HCT116 (cell line): ENCODE measurements around the gene LRRK2. TPM values are rescaled to one million over a fixed set of nuclear protein-coding genes. Genes with fewer than 3 reads are reported as not detected.

Experiments used
- ATAC-seq: fragments of 200-7000 bp; cut with Tn5 transposase; 2 replicates; pipeline ENCODE4 v1.9.1; 2020; ENCODE audit warnings: mild to moderate bottlenecking, moderate library complexity
- BruUV-seq: library from RNA; stranded (reverse); fragments of 400-500 nt; replicated peaks from 2 replicates; lab custom pipeline; 2021; lab: Mats Ljungman, UMichigan
- CTCF ChIA-PET: fragments of 300-600 bp; sonication (Branson Sonifier 250); formaldehyde crosslinking; loops from one replicate; lab custom pipeline; 2021; ENCODE audit warnings: antibody characterized with exemption; lab: Charles Lee
- POLR2A ChIA-PET: fragments of 300-600, 350-600 bp; sonication (Branson Sonifier 250); formaldehyde crosslinking; loops from one replicate; lab custom pipeline; 2021; ENCODE audit warnings: antibody characterized with exemption; lab: Charles Lee
- RAD21 ChIA-PET, 2 experiments: fragments of 300-600 bp; sonication (Branson Sonifier 250); formaldehyde crosslinking; loops; one replicate each; lab custom pipeline; 2023; ENCODE audit warnings: low total read pairs in 2 of 2; ENCODE audit not compliant: uncharacterized antibody in 2 of 2, unreplicated experiment in 2 of 2, low non-redundant PET in 1 of 2; lab: Charles Lee
- DNase-seq: peaks from one replicate; pipeline ENCODE4 v3.0.0-alpha.2; 2010; ENCODE audit warnings: low read depth, low spot score
- H2AFZ ChIP-seq: fragments of 200-600 bp; shearing (Covaris generic), sonication (generic); 2 replicates; pipeline ENCODE4 v1.6.1; 2017; ENCODE audit warnings: low read depth, mixed run types, mixed read lengths, antibody characterized with exemption, low read length; ENCODE audit not compliant: poor library complexity, severe bottlenecking
- H3K27ac ChIP-seq: 2 replicates; pipeline ENCODE4 v1.5.1; 2012; ENCODE audit warnings: low read depth, low read length
- H3K27me3 ChIP-seq: fragments of 200-600 bp; sonication (generic); 2 replicates; pipeline ENCODE4 v1.6.1; 2016; ENCODE audit warnings: mixed run types, low read length, mixed read lengths; ENCODE audit not compliant: insufficient read depth
- H3K36me3 ChIP-seq, 2 experiments: fragments of 200-500 bp in 1 of 2; fragments of 200-600 bp in 1 of 2; sonication (Bioruptor generic) in 1 of 2; sonication (generic) in 1 of 2; 2 replicates each; pipeline versions ENCODE4 v1.5.1 to v1.6.1; 2014 to 2016; ENCODE audit warnings: low read length in 2 of 2, inconsistent platforms in 1 of 2, mixed read lengths in 1 of 2, mixed run types in 1 of 2; ENCODE audit not compliant: insufficient read depth in 2 of 2, control insufficient read depth in 1 of 2
- H3K4me1 ChIP-seq, 2 experiments: fragments of 200-600 bp in 1 of 2; sonication (generic) in 1 of 2; 2 replicates each; pipeline versions ENCODE4 v1.5.1 to v1.6.1; 2012 to 2017; ENCODE audit warnings: low read length in 2 of 2, inconsistent platforms in 1 of 2, mild to moderate bottlenecking in 1 of 2, mixed read lengths in 1 of 2, mixed run types in 1 of 2, moderate library complexity in 1 of 2; ENCODE audit not compliant: insufficient read depth in 2 of 2, control insufficient read depth in 1 of 2
- H3K4me2 ChIP-seq: fragments of 200-600 bp; sonication (generic); 2 replicates; pipeline ENCODE4 v1.6.1; 2017; ENCODE audit warnings: mixed run types, low read length, mixed read lengths
- H3K4me3 ChIP-seq, 2 experiments: fragments of 200-600 bp in 1 of 2; sonication (generic) in 1 of 2; replicated peaks in 1 of 2; 2 replicates each; pipeline ENCODE4 v1.5.1; 2011 to 2016; ENCODE audit warnings: low read length in 2 of 2, control low read depth in 1 of 2, low read depth in 1 of 2, mild to moderate bottlenecking in 1 of 2, mixed read lengths in 1 of 2, mixed run types in 1 of 2
- H3K79me2 ChIP-seq: fragments of 200-600 bp; sonication (generic); 2 replicates; pipeline ENCODE4 v1.6.1; 2017; ENCODE audit warnings: mild to moderate bottlenecking, mixed run types, low read length, moderate library complexity, mixed read lengths; ENCODE audit not compliant: insufficient read depth
- H3K9ac ChIP-seq: fragments of 200-600 bp; sonication (generic); 2 replicates; pipeline ENCODE4 v1.6.1; 2016; ENCODE audit warnings: low read length, mixed read lengths
- H3K9me2 ChIP-seq: fragments of 200-600 bp; sonication (generic), shearing (Covaris generic); 2 replicates; pipeline ENCODE4 v1.6.1; 2017; ENCODE audit warnings: mixed run types, mild to moderate bottlenecking, moderate library complexity; ENCODE audit not compliant: insufficient read depth
- H3K9me3 ChIP-seq, 2 experiments: fragments of 200-500 bp in 1 of 2; fragments of 200-600 bp in 1 of 2; sonication (Bioruptor generic) in 1 of 2; sonication (generic) in 1 of 2; 2 replicates each; pipeline ENCODE4 v1.6.1; 2014 to 2017; ENCODE audit warnings: low read length in 2 of 2, mixed read lengths in 2 of 2, inconsistent platforms in 1 of 2, low read depth in 1 of 2, mild to moderate bottlenecking in 1 of 2, mixed run types in 1 of 2, moderate library complexity in 1 of 2; ENCODE audit not compliant: control insufficient read depth in 1 of 2, insufficient read depth in 1 of 2
- H4K20me1 ChIP-seq: fragments of 200-600 bp; sonication (generic), shearing (Covaris generic); 2 replicates; pipeline ENCODE4 v1.6.1; 2017; ENCODE audit warnings: mixed run types, mild to moderate bottlenecking, moderate library complexity; ENCODE audit not compliant: insufficient read depth
- CBX3 ChIP-seq: IDR thresholded peaks from 2 replicates; pipeline ENCODE4 v1.6.1; 2012; ENCODE audit warnings: low read depth
- CEBPB ChIP-seq: IDR thresholded peaks from 2 replicates; pipeline ENCODE4 v1.6.1; 2012; ENCODE audit warnings: low read depth
- EGR1 ChIP-seq: IDR thresholded peaks from 2 replicates; pipeline ENCODE4 v1.6.1; 2012; ENCODE audit warnings: low read depth
- ELF1 ChIP-seq: IDR thresholded peaks from 2 replicates; pipeline ENCODE4 v1.6.1; 2012; ENCODE audit warnings: low read depth, borderline replicate concordance
- EZH2 ChIP-seq: fragments of 200-600 bp; sonication (generic); IDR thresholded peaks from 2 replicates; pipeline ENCODE4 v1.6.1; 2017; ENCODE audit warnings: antibody characterized with exemption, mixed run types
- FOSL1 ChIP-seq: IDR thresholded peaks from 2 replicates; pipeline ENCODE4 v1.6.1; 2012; ENCODE audit warnings: low read depth
- POLR2A ChIP-seq: IDR thresholded peaks from 2 replicates; pipeline ENCODE4 v1.7.0; 2011; ENCODE audit warnings: borderline replicate concordance; ENCODE audit not compliant: insufficient read depth, insufficient read length; ENCODE audit errors: extremely low read depth
- POLR2AphosphoS5 ChIP-seq: IDR thresholded peaks from 2 replicates; pipeline ENCODE4 v1.6.1; 2011; ENCODE audit warnings: mild to moderate bottlenecking, low read depth, low read length, moderate library complexity
- RAD21 ChIP-seq: IDR thresholded peaks from 2 replicates; pipeline ENCODE4 v1.6.1; 2012; ENCODE audit warnings: low read depth, mild to moderate bottlenecking
- SIN3A ChIP-seq: IDR thresholded peaks from 2 replicates; pipeline ENCODE4 v1.6.1; 2012; ENCODE audit warnings: low read depth
- SP1 ChIP-seq: IDR thresholded peaks from 2 replicates; pipeline ENCODE4 v1.6.1; 2012; ENCODE audit warnings: low read depth
- TCF7L2 ChIP-seq: IDR thresholded peaks from 2 replicates; pipeline ENCODE4 v1.7.0; 2011; ENCODE audit warnings: borderline replicate concordance, inconsistent platforms; ENCODE audit not compliant: insufficient read depth, insufficient read length; ENCODE audit errors: extremely low read depth
- YY1 ChIP-seq: IDR thresholded peaks from 2 replicates; pipeline ENCODE4 v1.6.1; 2011; ENCODE audit warnings: low read length, low read depth, moderate library complexity, mild to moderate bottlenecking; ENCODE audit not compliant: insufficient replicate concordance; ENCODE audit errors: extremely low read depth
- ZNF274 ChIP-seq: fragments of 200-500 bp; sonication (Bioruptor generic); IDR thresholded peaks from 2 replicates; pipeline ENCODE4 v1.6.1; 2014; ENCODE audit warnings: mild to moderate bottlenecking, low read depth, low read length, inconsistent platforms
- intact Hi-C: fragments of 100-400 bp; cut with micrococcal nuclease; formaldehyde crosslinking; loops from 2 replicates; pipeline ENCODE4 v1.10.0; 2022
- total RNA-seq: library from RNA; stranded (reverse); gene quantifications from one replicate; pipeline ENCODE4 v1.2.1, GENCODE V29; 2021; ENCODE audit not compliant: unreplicated experiment
- TF ChIP-seq, protein P1 (sequence below), 3 experiments: fragments of 200-600 bp in 1 of 3; sonication (generic) in 1 of 3; IDR thresholded peaks in 2 of 3; conservative IDR thresholded peaks in 1 of 3; 2 replicates each; pipeline ENCODE4 v1.5.1; 2012 to 2017; ENCODE audit warnings: low read depth in 2 of 3, low read length in 2 of 3, antibody characterized with exemption in 1 of 3, borderline replicate concordance in 1 of 3, control low read depth in 1 of 3, mild to moderate bottlenecking in 1 of 3, mixed read lengths in 1 of 3, mixed run types in 1 of 3, moderate library complexity in 1 of 3; ENCODE audit not compliant: insufficient read depth in 1 of 3
- TF ChIP-seq, protein P2 (sequence below): IDR thresholded peaks from 2 replicates; pipeline ENCODE4 v1.6.1; 2012

The LRRK2 gene
- total RNA-seq, 1 experiment from 2014 or later, result 0.20 TPM

- TF ChIP-seq, protein P1, sequence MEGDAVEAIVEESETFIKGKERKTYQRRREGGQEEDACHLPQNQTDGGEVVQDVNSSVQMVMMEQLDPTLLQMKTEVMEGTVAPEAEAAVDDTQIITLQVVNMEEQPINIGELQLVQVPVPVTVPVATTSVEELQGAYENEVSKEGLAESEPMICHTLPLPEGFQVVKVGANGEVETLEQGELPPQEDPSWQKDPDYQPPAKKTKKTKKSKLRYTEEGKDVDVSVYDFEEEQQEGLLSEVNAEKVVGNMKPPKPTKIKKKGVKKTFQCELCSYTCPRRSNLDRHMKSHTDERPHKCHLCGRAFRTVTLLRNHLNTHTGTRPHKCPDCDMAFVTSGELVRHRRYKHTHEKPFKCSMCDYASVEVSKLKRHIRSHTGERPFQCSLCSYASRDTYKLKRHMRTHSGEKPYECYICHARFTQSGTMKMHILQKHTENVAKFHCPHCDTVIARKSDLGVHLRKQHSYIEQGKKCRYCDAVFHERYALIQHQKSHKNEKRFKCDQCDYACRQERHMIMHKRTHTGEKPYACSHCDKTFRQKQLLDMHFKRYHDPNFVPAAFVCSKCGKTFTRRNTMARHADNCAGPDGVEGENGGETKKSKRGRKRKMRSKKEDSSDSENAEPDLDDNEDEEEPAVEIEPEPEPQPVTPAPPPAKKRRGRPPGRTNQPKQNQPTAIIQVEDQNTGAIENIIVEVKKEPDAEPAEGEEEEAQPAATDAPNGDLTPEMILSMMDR (IDR thresholded peaks at IDR 0.05 in 2 of 3, conservative IDR thresholded peaks at IDR 0.05 in 1 of 3; ENCODE audit: borderline replicate concordance in 1 of 3, insufficient read depth in 1 of 3, low read depth in 2 of 3, low read length in 2 of 3), result no peak
- no peak for TF ChIP-seq EGR1
- TF ChIP-seq EZH2, result no peak
- TF ChIP-seq FOSL1, result no peak
- no peak for TF ChIP-seq TCF7L2
- TF ChIP-seq ZNF274, result no peak
Measured at GRCh38 chr12:40338071-40338470, 113.3 kb downstream of the LRRK2 start (continued).

DNA sequence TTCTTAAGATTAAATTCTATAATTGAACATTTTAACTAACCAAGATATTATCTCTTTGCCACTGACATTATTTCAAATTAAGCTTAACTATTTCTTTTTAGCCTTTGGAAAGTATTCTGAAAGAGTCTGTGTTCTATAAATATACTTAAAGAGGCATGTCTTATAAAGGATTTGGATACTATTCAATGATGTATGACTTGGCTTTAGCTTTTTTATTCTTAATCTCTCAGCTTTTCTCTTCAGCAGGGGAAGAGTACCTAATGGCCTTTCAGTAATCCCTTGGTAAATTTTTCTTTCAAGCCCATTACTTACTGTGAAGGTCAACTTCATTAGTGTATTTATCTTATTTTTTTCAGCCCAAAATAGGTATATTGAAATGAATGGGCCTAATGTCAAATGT is 113.8 kb downstream of the LRRK2 start:
- Histone ChIP-seq H3K9me2 (no peaks in the 10 kb centered on the region), H4K20me1 (no peaks in the 10 kb centered on the region), H3K9ac (no peak overlapping the region), H3K4me2 (no peak overlapping the region), H3K36me3 (no peaks in the 10 kb centered on the region), H3K4me1 (no peaks in the 10 kb centered on the region), H2AFZ (no peak overlapping the region), H3K27me3 (no peaks in the 10 kb centered on the region), H3K79me2 (no peaks in the 10 kb centered on the region), H3K27ac (no peak overlapping the region), H3K4me3 (no peak overlapping the region), H3K9me3 (no peaks in the 10 kb centered on the region)
- DNase-seq (no peak), ATAC-seq (no peak)
- no peak for TF ChIP-seq RAD21
- no peak for TF ChIP-seq SIN3A
- no peak for TF ChIP-seq TCF7L2
- no peak for TF ChIP-seq POLR2A
- TF ChIP-seq POLR2AphosphoS5, result no peak
- no peak for TF ChIP-seq CEBPB
- no peak for TF ChIP-seq YY1
- TF ChIP-seq CBX3, result no peak
- TF ChIP-seq SP1, result no peak
- no peak for TF ChIP-seq ELF1
- TF ChIP-seq, protein P2, sequence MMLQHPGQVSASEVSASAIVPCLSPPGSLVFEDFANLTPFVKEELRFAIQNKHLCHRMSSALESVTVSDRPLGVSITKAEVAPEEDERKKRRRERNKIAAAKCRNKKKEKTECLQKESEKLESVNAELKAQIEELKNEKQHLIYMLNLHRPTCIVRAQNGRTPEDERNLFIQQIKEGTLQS, result no peak
- no peak for TF ChIP-seq FOSL1
- intact Hi-C loops, result loop anchor here (5.0 kb wide), 1 partner anchor 284 kb away; no protein-coding TSS in a partner anchor
- RAD21 ChIA-PET, result no interaction called here
- CTCF ChIA-PET, result no interaction called here
- POLR2A ChIA-PET, result no interaction called here
- no TSS peak for BruUV-seq
